ENCODE results near the gene USP32.

The USP32 gene

DNA sequence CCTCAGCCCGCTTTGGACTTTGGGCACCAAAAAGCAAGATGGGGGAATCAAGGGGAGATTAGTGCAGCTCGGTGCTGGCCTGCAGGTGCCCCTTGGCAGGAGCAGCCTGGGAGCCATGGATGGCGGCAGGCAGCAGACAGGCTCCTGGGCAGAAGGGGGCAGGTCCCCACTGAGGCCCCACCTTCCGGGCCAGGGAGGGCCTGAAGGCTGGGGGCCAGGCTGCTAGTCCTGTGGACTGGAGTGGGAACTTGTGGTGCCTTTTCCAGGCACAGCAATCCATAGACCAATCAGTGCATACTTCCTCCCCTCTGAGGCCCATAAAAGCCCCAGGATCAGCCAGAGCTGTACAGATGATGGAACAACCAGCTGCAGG is 64.0 kb downstream of the USP32 start:
- H3K4me1 ChIP-seq (ENCODE audit: insufficient read depth, insufficient read length) = peaks cover 7% of the 10 kb centered on the region
- no peak for DNase-seq (ENCODE audit: low read depth, low spot score)
- no peaks in the 10 kb centered on the region for H3K27me3 ChIP-seq (ENCODE audit: insufficient read depth, insufficient read length)
- no peak for TF ChIP-seq ZNF274 (IDR thresholded peaks at IDR 0.05; ENCODE audit: low read depth, low read length)
- TF ChIP-seq SUZ12 (IDR thresholded peaks at IDR 0.05; ENCODE audit: extremely low read depth, insufficient read depth, insufficient read length) = no peak
- TF ChIP-seq YY1 (IDR thresholded peaks at IDR 0.05; ENCODE audit: insufficient read depth, insufficient read length) = no peak
- peaks cover 8% of the 10 kb centered on the region; the same call in 1 of the 2 replicates for H3K9me3 ChIP-seq (ENCODE audit: insufficient read depth, low read length)
- H3K36me3 ChIP-seq (ENCODE audit: insufficient read depth, insufficient read length, low read length) = peaks cover 7% of the 10 kb centered on the region
- H3K9ac ChIP-seq (ENCODE audit: insufficient read length, low read depth) = no peak overlapping the region
- no peak overlapping the region for H3K4me3 ChIP-seq (ENCODE audit: insufficient read length, low read depth)

DNA sequence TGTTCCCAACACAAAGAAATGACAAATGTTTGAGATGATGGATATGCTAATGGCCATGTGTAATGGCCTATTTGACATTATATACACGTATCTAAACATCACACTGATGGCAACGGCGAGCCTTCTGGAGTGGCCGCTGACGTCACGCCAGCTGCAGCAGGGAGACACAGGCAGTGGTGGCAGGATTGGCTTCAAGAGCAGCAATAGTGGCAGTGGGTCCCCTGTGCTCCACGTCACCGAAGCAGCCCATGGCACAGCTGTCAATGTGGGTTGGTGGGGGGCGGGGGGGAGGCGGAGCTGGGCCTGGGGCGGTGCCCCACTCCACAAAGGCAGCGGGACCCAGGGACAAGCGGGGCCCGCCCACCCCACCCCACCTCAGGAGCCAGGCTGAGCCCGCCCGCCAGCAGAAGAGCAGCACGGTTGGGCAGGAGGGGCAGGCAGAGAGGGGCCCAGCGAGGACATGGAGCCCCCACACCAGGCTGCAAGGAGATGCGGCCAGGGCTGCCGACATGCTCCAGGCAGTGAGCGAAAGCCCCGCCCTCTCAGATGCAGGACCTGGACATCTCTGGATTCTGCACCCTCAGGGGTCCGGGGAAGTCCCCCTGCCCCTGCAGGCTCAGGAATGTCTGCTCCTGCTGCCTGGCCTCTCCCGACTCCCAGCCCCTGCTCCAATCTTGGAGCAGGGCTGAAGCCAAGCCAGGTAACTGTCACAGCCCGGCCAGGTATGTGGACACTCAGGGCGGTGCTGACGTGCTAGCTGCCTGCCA is 64.6 kb downstream of the USP32 start:
- Histone ChIP-seq H3K4me3 (ENCODE audit: insufficient read length, low read depth) (no peak overlapping the region), H3K9ac (ENCODE audit: insufficient read length, low read depth) (no peak overlapping the region), H3K27me3 (ENCODE audit: insufficient read depth, insufficient read length) (no peaks in the 10 kb centered on the region), H3K4me1 (ENCODE audit: insufficient read depth, insufficient read length) (peaks cover 7% of the 10 kb centered on the region), H3K36me3 (ENCODE audit: insufficient read depth, insufficient read length, low read length) (peaks cover 7% of the 10 kb centered on the region), H3K9me3 (ENCODE audit: insufficient read depth, low read length) (peaks cover 8% of the 10 kb centered on the region; the same call in 1 of the 2 replicates)
- no peak for DNase-seq (ENCODE audit: low read depth, low spot score)
- TF ChIP-seq ZNF274 (IDR thresholded peaks at IDR 0.05; ENCODE audit: low read depth, low read length) = no peak
- no peak for TF ChIP-seq SUZ12 (IDR thresholded peaks at IDR 0.05; ENCODE audit: extremely low read depth, insufficient read depth, insufficient read length)
- TF ChIP-seq YY1 (IDR thresholded peaks at IDR 0.05; ENCODE audit: insufficient read depth, insufficient read length) = no peak

DNA sequence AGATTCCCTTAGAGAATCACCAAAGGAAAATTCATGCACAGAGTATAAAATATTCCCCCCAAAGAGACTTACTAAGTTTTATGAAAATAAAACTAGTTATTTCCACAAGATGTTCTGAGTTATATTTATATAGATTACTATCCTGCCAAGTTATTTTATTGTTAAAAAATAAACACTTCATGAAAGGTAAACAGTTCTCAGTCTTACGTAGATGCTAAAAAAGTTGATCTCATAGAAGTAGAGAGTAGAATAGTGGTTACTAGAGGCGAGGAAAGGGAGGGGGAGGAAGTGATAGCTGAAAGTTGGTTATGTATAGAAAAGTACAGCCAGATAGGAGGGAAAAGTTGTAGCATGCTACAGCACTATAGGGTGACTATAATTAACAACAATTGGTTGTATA is 65.2 kb downstream of the USP32 start:
- Histone ChIP-seq H3K9ac (ENCODE audit: insufficient read length, low read depth) (no peak overlapping the region), H3K4me3 (ENCODE audit: insufficient read length, low read depth) (no peak overlapping the region), H3K9me3 (ENCODE audit: insufficient read depth, low read length) (peaks cover 8% of the 10 kb centered on the region; the same call in 1 of the 2 replicates), H3K36me3 (ENCODE audit: insufficient read depth, insufficient read length, low read length) (peaks cover 7% of the 10 kb centered on the region), H3K4me1 (ENCODE audit: insufficient read depth, insufficient read length) (peaks cover 7% of the 10 kb centered on the region), H3K27me3 (ENCODE audit: insufficient read depth, insufficient read length) (no peaks in the 10 kb centered on the region)
- TF ChIP-seq YY1 (IDR thresholded peaks at IDR 0.05; ENCODE audit: insufficient read depth, insufficient read length) (no peak), SUZ12 (IDR thresholded peaks at IDR 0.05; ENCODE audit: extremely low read depth, insufficient read depth, insufficient read length) (no peak), ZNF274 (IDR thresholded peaks at IDR 0.05; ENCODE audit: low read depth, low read length) (no peak)
- DNase-seq (ENCODE audit: low read depth, low spot score) = no peak

DNA sequence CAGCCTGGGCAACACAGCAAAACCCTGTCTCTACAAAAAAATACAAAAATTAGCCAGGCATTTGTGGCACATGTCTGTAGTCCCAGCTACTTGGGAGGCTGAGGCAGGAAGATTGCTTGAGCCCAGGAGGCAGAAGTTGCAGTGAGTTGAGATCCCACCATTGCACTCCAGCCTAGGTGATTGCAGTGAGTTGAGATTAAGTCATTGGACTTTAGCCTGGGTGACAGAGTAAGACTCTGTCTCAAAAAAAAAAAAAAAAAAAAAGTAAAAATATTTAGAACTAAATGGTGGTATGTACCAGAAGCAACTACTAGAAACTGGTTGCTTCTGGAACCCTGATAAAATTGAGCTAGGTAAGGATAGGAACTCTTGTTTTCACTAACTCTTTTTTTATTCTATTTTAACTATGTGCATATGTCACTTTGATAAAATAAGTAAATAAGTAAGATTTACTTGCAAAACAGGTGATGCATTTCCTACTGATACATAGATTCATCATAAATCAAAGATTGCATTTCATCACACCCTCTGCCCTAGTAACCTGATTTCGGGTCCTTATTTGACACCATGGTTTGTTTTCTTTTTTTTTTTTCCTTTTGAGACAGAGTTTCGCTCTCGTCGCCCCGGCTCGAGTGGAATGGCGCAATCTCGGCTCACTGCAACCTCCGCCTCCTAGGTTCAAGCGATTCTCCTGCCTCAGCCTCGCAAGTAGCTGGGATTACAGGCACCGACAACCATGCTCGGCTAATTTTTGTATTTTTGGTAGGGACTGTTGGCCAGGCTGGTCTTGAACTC is 66.0 kb downstream of the USP32 start:
- Histone ChIP-seq H3K27me3 (ENCODE audit: insufficient read depth, insufficient read length) (no peaks in the 10 kb centered on the region), H3K9me3 (ENCODE audit: insufficient read depth, low read length) (peaks cover 8% of the 10 kb centered on the region; the same call in 1 of the 2 replicates), H3K4me1 (ENCODE audit: insufficient read depth, insufficient read length) (peaks cover 7% of the 10 kb centered on the region), H3K4me3 (ENCODE audit: insufficient read length, low read depth) (no peak overlapping the region), H3K9ac (ENCODE audit: insufficient read length, low read depth) (no peak overlapping the region), H3K36me3 (ENCODE audit: insufficient read depth, insufficient read length, low read length) (peaks cover 7% of the 10 kb centered on the region)
- DNase-seq (ENCODE audit: low read depth, low spot score) = no peak
- TF ChIP-seq ZNF274 (IDR thresholded peaks at IDR 0.05; ENCODE audit: low read depth, low read length) = no peak
- no peak for TF ChIP-seq SUZ12 (IDR thresholded peaks at IDR 0.05; ENCODE audit: extremely low read depth, insufficient read depth, insufficient read length)
- no peak for TF ChIP-seq YY1 (IDR thresholded peaks at IDR 0.05; ENCODE audit: insufficient read depth, insufficient read length)

DNA sequence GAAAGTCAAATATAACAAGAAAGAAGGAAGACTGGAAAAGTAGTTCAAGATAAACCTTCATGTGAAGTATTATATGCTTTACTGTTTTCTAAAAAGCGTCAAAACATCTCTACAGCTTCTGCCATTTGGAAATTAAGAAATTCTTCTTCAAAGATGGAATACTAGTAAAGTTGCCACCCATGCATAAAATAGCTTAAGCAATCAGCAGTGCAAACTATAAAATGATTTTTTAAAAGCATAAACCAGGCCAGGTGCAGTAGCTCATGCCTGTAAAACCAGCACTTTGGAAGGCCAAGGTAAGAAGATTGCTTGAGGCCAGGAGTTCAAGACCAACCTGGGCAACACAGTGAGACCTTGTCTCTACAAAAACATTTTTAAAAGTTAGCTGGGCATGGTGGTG is 68.2 kb downstream of the USP32 start:
- no peak overlapping the region for H3K9ac ChIP-seq (ENCODE audit: insufficient read length, low read depth)
- H3K4me3 ChIP-seq (ENCODE audit: insufficient read length, low read depth) = no peak overlapping the region
- no peak for TF ChIP-seq SUZ12 (IDR thresholded peaks at IDR 0.05; ENCODE audit: extremely low read depth, insufficient read depth, insufficient read length)
- no peak for TF ChIP-seq ZNF274 (IDR thresholded peaks at IDR 0.05; ENCODE audit: low read depth, low read length)
- no peak for TF ChIP-seq YY1 (IDR thresholded peaks at IDR 0.05; ENCODE audit: insufficient read depth, insufficient read length)
- H3K4me1 ChIP-seq (ENCODE audit: insufficient read depth, insufficient read length) = peaks cover 7% of the 10 kb centered on the region
- peaks cover 7% of the 10 kb centered on the region; the same call in 1 of the 2 replicates for H3K9me3 ChIP-seq (ENCODE audit: insufficient read depth, low read length)
- peaks cover 6% of the 10 kb centered on the region for H3K36me3 ChIP-seq (ENCODE audit: insufficient read depth, insufficient read length, low read length)
- no peaks in the 10 kb centered on the region for H3K27me3 ChIP-seq (ENCODE audit: insufficient read depth, insufficient read length)
- no peak for DNase-seq (ENCODE audit: low read depth, low spot score)

DNA sequence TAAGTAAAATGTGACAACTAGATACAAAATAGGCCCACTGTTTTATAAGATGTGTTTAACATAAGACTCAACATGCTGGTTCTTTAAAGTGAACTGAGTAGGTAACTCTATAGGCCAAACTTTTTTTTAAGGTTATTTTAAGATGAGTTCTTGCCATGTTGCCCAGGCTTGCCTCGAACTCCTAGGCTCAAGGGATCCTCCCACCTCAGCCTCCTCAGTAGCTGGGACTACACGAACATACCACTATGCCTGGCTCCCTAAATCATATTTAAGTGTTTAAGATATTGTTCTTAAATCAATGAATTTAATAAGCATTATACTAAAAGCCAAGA is 69.9 kb downstream of the USP32 start:
- Histone ChIP-seq H3K4me3 (ENCODE audit: insufficient read length, low read depth) (no peak overlapping the region), H3K9ac (ENCODE audit: insufficient read length, low read depth) (no peak overlapping the region), H3K36me3 (ENCODE audit: insufficient read depth, insufficient read length, low read length) (peaks cover 2% of the 10 kb centered on the region), H3K9me3 (ENCODE audit: insufficient read depth, low read length) (no peaks in the 10 kb centered on the region), H3K27me3 (ENCODE audit: insufficient read depth, insufficient read length) (no peaks in the 10 kb centered on the region), H3K4me1 (ENCODE audit: insufficient read depth, insufficient read length) (no peaks in the 10 kb centered on the region)
- no peak for DNase-seq (ENCODE audit: low read depth, low spot score)
- TF ChIP-seq ZNF274 (IDR thresholded peaks at IDR 0.05; ENCODE audit: low read depth, low read length) (no peak), YY1 (IDR thresholded peaks at IDR 0.05; ENCODE audit: insufficient read depth, insufficient read length) (no peak), SUZ12 (IDR thresholded peaks at IDR 0.05; ENCODE audit: extremely low read depth, insufficient read depth, insufficient read length) (no peak)
